Right lobe of liver (tissue), 6 donors: ENCODE results near the gene FBXO47. TPM values are rescaled to one million over a fixed set of nuclear protein-coding genes. Genes with fewer than 3 reads are reported as not detected.

Source experiments
- ATAC-seq, 4 donors: fragments of 200-7000 bp; cut with Tn5 transposase; one replicate each; pipeline ENCODE4 v1.9.1; 2020; ENCODE audit warnings: mild to moderate bottlenecking in 4 of 4, moderate library complexity in 4 of 4
- DNase-seq, 3 donors: peaks; one replicate each; pipeline ENCODE4 v3.0.0-alpha.2; 2020
- H3K27ac ChIP-seq, 3 donors: fragments of 200-600 bp; one replicate each; pipeline ENCODE4 v1.8.0; 2022
- H3K27me3 ChIP-seq, 2 donors: fragments of 200-600 bp; one replicate each; pipeline ENCODE4 v1.8.0; 2022
- H3K36me3 ChIP-seq, 4 donors: fragments of 200-600 bp; sonication (generic) in 1 of 4; one replicate each; pipeline versions ENCODE4 v1.5.1 to v1.8.0; 2017 to 2022; ENCODE audit warnings: control low read depth in 1 of 4
- H3K4me1 ChIP-seq, 4 donors: fragments of 200-600 bp; sonication (generic) in 1 of 4; one replicate each; pipeline versions ENCODE4 v1.5.1 to v1.8.0; 2017 to 2022; ENCODE audit warnings: control low read depth in 1 of 4
- H3K4me3 ChIP-seq, 3 donors: fragments of 200-600 bp; one replicate each; pipeline ENCODE4 v1.8.0; 2022
- H3K9me3 ChIP-seq, 4 donors: fragments of 200-600 bp; sonication (generic) in 1 of 4; one replicate each; pipeline versions ENCODE4 v1.5.1 to v1.8.0; 2017 to 2022; ENCODE audit warnings: control low read depth in 1 of 4
- POLR2A ChIP-seq: fragments of 450-650 bp; IDR thresholded peaks from one replicate; pipeline ENCODE4 v1.6.1; 2017; ENCODE audit warnings: antibody characterized with exemption, mild to moderate bottlenecking
- WGBS: methylation state at CpG from one replicate; pipeline ENCODE4 v1.1.6; 2018; ENCODE audit warnings: low coverage, low lambda C conversion rate; ENCODE audit not compliant: insufficient coverage; ENCODE audit errors: missing lambda C conversion rate; 5-methylcytosine and 5-hydroxymethylcytosine counted together
- intact Hi-C, 2 donors: fragments of 100-400 bp; cut with DNase I; formaldehyde crosslinking; loops; one replicate each; pipeline versions ENCODE4 v1.11.2 to v1.14.1; 2022
- microRNA-seq, 2 donors: library from miRNA; unstranded; fragments of <30 nt; microRNA quantifications; one replicate each; pipeline ENCODE4, GENCODE V29; 2019 to 2020
- small RNA-seq, 2 experiments: library from RNA; depleted of rRNA; stranded (forward); fragments of <200 nt; gene quantifications; one replicate each; pipeline ENCODE3, GENCODE V24; 2016
- total RNA-seq, 6 experiments: library from RNA; depleted of rRNA in 2 of 6; stranded (reverse); fragments of >200 nt in 2 of 6; fragmentation: NEBNext Ultra II Directional in 3 of 6; extraction: Animal tissue kit (Norgen Biotek cat#: 25700) in 3 of 6; gene quantifications; one replicate each; pipeline versions ENCODE4 v1.1.0 to v1.2.4, GENCODE V29; 2016 to 2023
- TF ChIP-seq, protein P1 (sequence below), 4 donors: fragments of 200-600 bp in 3 of 4; fragments of 450-650 bp in 1 of 4; IDR thresholded peaks; one replicate each; pipeline versions ENCODE4 v1.5.1 to v1.8.0; 2016 to 2022; ENCODE audit warnings: antibody characterized with exemption in 4 of 4, mild to moderate bottlenecking in 2 of 4
- donor health status: DM: no; HTN: yes; CAD: no.
- donor health status: DM: no; HTN: no; CAD: no.
- donor health status: DM: no; HTN: no; CAD: no.
- donor health status: DM: no; HTN: yes; CAD: no.
- donor health status: DM: no; HTN: yes; CAD: no.

FBXO47 gene
- total RNA-seq, 6 experiments from 2014 or later: not detected

DNA sequence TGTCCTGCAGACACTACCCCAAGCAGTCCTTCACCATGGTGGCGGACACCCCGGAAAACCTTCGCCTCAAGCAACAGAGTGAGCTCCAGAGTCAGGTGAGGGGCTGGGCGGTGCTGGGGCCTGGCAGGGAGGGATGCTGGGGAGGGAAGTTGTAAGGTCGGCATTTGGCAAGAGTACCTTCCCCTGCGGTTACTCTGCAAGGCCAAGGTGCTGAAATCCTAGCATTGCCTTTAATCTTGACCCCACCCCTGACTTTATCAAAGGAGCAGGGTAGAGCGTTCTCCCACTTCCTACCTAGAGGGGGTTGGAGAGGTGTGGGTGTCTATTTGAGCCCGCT lies 76.8 kb downstream of the FBXO47 start:
- H3K27ac ChIP-seq: no peak overlapping the region
- H3K4me1 ChIP-seq: peaks cover 0 to 49% (median 22%) of the 10 kb centered on the region in 4 donors
- H3K36me3 ChIP-seq: peaks cover 3 to 35% (median 10%) of the 10 kb centered on the region in 4 donors
- H3K9me3 ChIP-seq: no peaks in the 10 kb centered on the region
- H3K27me3 ChIP-seq: no peaks in the 10 kb centered on the region
- ATAC-seq (no peak), DNase-seq (no peak)
- TF ChIP-seq POLR2A: no peak
- TF ChIP-seq, protein P1, sequence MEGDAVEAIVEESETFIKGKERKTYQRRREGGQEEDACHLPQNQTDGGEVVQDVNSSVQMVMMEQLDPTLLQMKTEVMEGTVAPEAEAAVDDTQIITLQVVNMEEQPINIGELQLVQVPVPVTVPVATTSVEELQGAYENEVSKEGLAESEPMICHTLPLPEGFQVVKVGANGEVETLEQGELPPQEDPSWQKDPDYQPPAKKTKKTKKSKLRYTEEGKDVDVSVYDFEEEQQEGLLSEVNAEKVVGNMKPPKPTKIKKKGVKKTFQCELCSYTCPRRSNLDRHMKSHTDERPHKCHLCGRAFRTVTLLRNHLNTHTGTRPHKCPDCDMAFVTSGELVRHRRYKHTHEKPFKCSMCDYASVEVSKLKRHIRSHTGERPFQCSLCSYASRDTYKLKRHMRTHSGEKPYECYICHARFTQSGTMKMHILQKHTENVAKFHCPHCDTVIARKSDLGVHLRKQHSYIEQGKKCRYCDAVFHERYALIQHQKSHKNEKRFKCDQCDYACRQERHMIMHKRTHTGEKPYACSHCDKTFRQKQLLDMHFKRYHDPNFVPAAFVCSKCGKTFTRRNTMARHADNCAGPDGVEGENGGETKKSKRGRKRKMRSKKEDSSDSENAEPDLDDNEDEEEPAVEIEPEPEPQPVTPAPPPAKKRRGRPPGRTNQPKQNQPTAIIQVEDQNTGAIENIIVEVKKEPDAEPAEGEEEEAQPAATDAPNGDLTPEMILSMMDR (IDR thresholded peaks at IDR 0.05): no peak
- intact Hi-C loops: no loop called here
- WGBS: 50% methylated on average over 2 of the region's 8 CpGs
- no peak overlapping the region for H3K4me3 ChIP-seq

DNA sequence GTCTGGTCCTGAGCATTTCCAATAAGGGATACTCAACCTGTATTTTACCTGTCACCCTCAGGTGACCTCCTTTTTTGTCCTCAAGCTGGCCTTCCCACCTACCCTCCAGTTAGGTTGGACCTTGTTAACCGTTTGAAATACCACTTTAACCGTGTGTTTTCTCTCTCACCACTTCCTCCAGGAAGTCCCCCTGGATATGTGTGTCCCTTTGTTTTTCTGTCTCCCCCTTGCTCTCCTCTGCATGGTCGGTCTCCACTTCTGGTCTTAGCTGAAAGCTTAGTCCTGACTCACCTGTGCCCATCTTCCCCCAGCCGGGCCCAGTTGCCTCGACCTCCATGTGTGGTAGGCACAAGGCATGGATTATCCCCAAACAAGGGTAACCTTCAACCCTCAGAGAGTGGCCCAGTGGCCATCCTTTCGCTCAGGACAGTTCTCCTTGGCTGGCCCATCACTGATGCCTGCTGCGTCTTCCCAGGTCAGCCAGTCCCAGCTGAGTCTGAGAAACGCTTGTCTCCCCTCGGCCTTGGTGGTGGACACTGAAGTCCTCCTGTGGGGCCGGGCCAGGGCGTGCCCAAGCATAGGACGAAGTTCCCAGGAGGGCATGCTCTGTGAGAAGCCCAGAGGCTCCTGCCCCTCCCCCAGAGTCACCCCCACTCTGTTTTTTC lies 77.3 kb downstream of the FBXO47 start:
- TF ChIP-seq, protein P1 (IDR thresholded peaks at IDR 0.05): no peak
- TF ChIP-seq POLR2A: no peak
- Histone ChIP-seq H3K4me1 (peaks cover 0 to 54% (median 27%) of the 10 kb centered on the region in 4 donors), H3K9me3 (no peaks in the 10 kb centered on the region), H3K27ac (no peak overlapping the region), H3K36me3 (peaks cover 3 to 35% (median 10%) of the 10 kb centered on the region in 4 donors), H3K4me3 (no peak overlapping the region), H3K27me3 (no peaks in the 10 kb centered on the region)
- DNase-seq: no peak
- intact Hi-C loops: no loop called here
- WGBS: 72% methylated on average over 6 of the region's 12 CpGs
- ATAC-seq: no peak

DNA sequence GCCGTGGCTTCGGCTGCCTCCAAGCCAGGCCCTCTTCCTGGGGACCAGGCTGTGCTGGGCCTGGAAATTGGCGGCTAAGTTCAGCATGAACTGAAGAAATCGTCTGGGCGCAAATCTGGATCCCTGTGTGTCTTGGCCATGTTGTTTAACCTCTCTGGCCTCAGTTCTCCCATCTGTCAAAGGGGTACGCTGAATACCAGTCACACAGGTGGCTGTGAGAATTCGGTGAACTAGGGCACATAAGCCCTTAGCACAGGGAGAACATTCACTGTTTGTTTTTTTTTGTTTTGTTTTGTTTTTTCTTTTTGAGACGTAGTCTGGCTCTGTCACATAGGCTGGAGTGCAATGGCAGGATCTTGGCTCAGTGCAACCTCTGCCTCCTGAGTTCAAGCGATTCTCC lies 78.4 kb downstream of the FBXO47 start:
- WGBS: 78% methylated on average over 4 of the region's 9 CpGs
- H3K9me3 ChIP-seq: no peaks in the 10 kb centered on the region
- peaks cover 0 to 54% (median 29%) of the 10 kb centered on the region in 4 donors for H3K4me1 ChIP-seq

DNA sequence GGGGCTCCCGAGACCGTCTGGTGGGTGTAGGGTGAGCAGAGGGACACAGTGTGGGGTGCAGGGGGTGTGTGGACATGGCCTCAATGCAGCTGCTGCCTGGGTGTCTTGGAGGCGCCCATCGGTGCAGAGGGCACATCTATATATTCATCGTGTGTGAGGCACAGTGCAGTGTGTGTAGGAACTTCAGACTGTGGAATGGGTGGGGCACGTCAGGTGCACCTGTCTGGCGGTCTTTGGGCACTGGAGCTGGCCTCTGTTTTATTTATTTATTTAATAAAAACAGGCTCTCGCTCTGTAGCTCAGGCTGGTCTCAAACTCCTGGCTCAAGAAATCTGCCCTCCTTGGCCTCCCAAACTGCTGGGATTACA lies 80.6 kb downstream of the FBXO47 start:
- WGBS: 82% methylated on average over 5 of the region's 8 CpGs
- DNase-seq: no peak
- no peak for TF ChIP-seq POLR2A
- TF ChIP-seq, protein P1 (IDR thresholded peaks at IDR 0.05): no peak
- intact Hi-C loops: no loop called here
- Histone ChIP-seq H3K4me3 (no peak overlapping the region), H3K4me1 (peaks cover 0 to 61% (median 26%) of the 10 kb centered on the region in 4 donors), H3K27ac (no peak overlapping the region), H3K36me3 (peaks cover under 1 to 24% (median 7%) of the 10 kb centered on the region in 4 donors), H3K9me3 (no peaks in the 10 kb centered on the region), H3K27me3 (no peaks in the 10 kb centered on the region)
- no peak for ATAC-seq

More for the DNA sequence above, 78.4 kb downstream of the FBXO47 start:
- no peak for DNase-seq
- ATAC-seq: no peak
- intact Hi-C loops: no loop called here
- no peak overlapping the region for H3K4me3 ChIP-seq
- H3K36me3 ChIP-seq: peaks cover 3 to 35% (median 10%) of the 10 kb centered on the region in 4 donors
- H3K27ac ChIP-seq: no peak overlapping the region
- TF ChIP-seq, protein P1 (IDR thresholded peaks at IDR 0.05): no peak
- H3K27me3 ChIP-seq: no peaks in the 10 kb centered on the region

Small RNA genes lying within 50 kb of the gene (microRNA-seq; reads per million reads assigned to microRNA genes)
- gene MIR6779: 0.29 to 0.64 reads per million in 2 donors

Small RNA genes lying within 50 kb of the gene (small RNA-seq; reads per million reads assigned to genes)
- gene MIR6779: 0 reads per million in 2 experiments

Other genes with a start within 250 kb of the FBXO47 start
- 10 to 100 TPM; 34.2 to 88.1 (median 55.1) TPM for gene CISD3, start 237.1 kb downstream of the FBXO47 start, total RNA-seq
- 1 to 10 TPM; 1.7 to 8.0 (median 3.9) TPM for gene PCGF2, start 219.1 kb downstream of the FBXO47 start, total RNA-seq
- 100 to 1,000 TPM in 5 of 6 experiments, 10 to 100 TPM in 1; 85.2 to 183 (median 120) TPM for gene PSMB3, start 214.7 kb downstream of the FBXO47 start, total RNA-seq
- gene PIP4K2B, start 167.8 kb downstream of the FBXO47 start, total RNA-seq: 10 to 100 TPM; 11.5 to 19.5 (median 15.4) TPM
- 10 to 100 TPM in 2 of 6 experiments, 1 to 10 TPM in 4; 6.8 to 13.1 (median 9.2) TPM for gene CWC25, start 142.1 kb downstream of the FBXO47 start, total RNA-seq
- gene RPL23, start 113.7 kb downstream of the FBXO47 start, total RNA-seq: 100 to 1,000 TPM; 389 to 609 (median 436) TPM
- gene LASP1, start 97.3 kb downstream of the FBXO47 start, total RNA-seq: 100 to 1,000 TPM in 2 of 6 experiments, 10 to 100 TPM in 4; 52.2 to 124 (median 84.8) TPM
- gene PLXDC1, start 184.2 kb upstream of the FBXO47 start, total RNA-seq: 1 to 10 TPM in 1 of 6 experiments, under 1 TPM in 5; 0.11 to 1.6 (median 0.54) TPM
- gene ARL5C, start 198.8 kb upstream of the FBXO47 start, total RNA-seq: not detected
- 1 to 10 TPM in 1 of 6 experiments, under 1 TPM in 4, not detected in 1; 0.18 to 1.3 (median 0.27) TPM for gene CACNB1, start 230.3 kb upstream of the FBXO47 start, total RNA-seq
- gene RPL19, start 232.9 kb upstream of the FBXO47 start, total RNA-seq: 1,000 to 10,000 TPM in 2 of 6 experiments, 100 to 1,000 TPM in 4; 537 to 1,327 (median 627) TPM